Activated gamma-delta T cell treated with Interleukin-2 at 50 U/mL for 16 hours (primary cell): ENCODE measurements around the gene BFSP1.

Experiments
- DNase-seq: peaks from one replicate; pipeline ENCODE4 v3.0.0-alpha.2; 2020

Gene BFSP1

GRCh38 chr20:17493173-17493572, 38.0 kb downstream of the BFSP1 start:
- DNase-seq, result no peak

DNA sequence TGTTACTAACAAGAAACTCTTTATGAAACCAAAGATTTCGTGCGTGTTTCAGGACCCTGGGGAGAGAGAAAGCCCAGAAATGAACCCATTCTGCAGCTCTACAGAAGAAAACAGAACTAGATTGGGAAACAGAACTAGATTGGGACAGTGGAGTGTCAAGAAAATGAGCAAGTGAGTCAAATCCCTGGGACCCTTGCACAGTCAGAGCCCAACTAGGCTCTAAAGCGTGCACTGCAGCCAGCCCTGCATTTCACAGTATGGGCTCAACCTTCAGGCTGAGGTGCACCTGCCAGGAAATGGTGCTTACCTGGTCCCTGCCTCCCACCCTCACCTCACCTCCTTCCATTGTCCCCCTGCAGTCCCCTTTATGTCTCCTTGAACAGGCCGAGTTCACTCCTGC, 39.7 kb downstream of the BFSP1 start:
- DNase-seq, result no peak

DNA sequence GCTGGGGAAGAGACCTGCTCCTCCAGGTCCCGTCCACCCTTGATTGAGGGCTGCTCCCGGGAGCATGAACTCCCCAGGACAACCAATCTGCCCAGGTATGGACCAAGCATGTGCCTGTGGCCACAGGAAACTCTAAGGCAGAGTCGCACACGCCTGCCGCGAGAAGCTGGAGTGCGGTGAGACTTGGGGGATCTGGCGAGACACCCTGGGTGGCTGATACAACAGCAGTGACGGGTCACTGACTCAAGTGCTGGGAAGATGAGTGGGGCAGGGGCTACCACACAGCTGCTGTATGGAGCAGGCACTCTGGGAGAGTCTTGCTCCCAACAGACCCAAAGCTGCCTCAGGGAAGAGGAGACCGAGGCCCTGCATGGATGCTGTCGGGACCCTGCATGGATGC, 40.1 kb downstream of the BFSP1 start:
- DNase-seq, result no peak

DNA sequence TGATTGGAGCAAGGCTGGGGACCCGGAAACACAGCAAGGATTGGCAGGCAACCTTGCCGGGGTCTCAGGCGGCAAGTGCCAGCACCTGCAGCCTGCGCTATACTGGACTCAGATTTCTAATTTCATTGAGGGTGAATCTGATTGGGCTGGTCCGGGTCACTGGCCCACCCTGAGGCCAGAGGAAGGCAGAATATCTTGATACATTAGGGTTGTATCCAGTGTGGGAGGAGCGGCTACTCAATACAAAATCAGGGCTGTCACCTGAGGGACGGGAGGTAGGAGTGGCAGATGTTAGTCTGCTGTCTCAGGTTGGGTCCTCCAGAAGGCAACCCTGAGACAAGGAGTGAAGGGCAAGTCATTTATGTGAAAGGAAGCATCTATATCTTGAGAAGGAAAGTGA, 40.7 kb downstream of the BFSP1 start:
- no peak for DNase-seq

DNA sequence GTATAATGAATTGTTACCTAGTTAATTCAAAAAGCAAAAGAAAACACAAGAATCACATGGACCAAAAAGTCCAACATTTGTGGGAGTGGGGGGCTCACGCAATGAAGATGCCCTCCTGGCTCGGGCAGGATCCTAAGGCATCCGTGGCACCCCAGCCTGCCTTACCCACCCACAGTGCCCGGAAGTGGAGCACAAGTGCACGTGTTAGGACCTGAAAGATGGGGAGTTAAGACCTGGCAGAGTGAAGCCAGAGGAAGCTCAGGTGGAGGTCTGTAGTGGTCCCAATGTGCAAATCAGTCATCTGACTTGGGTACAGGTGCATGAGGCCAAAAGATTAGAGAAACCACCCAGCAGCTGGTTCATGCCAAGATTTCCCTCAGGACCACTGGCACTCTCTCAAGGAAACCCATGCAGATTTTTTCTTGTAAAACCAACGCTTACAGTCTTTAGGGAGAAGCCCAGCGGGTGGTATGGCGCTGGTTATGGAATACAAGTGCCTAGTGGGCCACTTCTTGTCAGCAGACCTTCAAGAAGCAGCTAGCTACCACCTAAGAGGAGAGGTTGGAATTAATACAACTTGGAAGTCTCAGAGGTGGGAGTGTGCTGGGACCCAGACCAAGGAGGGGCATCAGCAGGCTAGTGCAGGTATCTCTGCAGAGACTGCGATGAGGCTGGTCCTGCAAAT, 42.1 kb downstream of the BFSP1 start:
- DNase-seq, result no peak

DNA sequence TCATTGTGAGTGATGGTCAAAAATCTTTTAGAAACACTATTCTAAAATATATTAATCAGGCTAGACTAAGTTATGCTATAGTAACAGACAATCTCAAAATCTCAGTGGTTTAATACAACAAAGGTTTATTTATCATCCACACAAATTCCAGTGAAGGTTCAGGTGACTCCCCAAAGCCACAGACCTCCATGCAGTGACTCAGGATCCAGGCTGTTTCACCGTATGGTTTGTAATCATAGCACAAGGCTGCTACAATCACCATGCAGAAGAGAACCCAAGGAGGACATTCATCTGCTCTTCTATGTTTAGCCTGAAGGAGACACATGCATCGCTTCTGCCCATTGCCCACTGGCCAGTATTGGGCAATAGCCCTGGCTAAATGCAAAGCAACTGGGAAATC, 46.2 kb downstream of the BFSP1 start:
- DNase-seq, result no peak

- no peak for DNase-seq
Observed at GRCh38 chr20:17482536-17482935, 48.6 kb downstream of the BFSP1 start.

DNA sequence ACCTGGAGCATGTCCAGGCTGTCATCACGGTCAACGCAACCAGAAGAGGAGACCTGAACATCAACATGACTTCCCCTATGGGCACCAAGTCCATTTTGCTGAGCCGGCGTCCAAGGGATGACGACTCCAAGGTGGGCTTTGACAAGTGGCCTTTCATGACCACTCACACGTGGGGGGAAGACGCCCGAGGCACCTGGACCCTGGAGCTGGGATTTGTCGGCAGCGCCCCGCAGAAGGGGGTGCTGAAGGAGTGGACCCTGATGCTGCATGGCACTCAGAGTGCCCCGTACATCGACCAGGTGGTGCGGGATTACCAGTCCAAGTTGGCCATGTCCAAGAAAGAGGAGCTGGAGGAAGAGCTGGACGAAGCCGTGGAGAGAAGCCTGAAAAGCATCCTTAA, 49.5 kb downstream of the BFSP1 start:
- DNase-seq, result no peak

- DNase-seq, result no peak
Observed at GRCh38 chr20:17480696-17481095, 50.5 kb downstream of the BFSP1 start.

- DNase-seq, result no peak
Observed at GRCh38 chr20:17479063-17479657, 52.0 kb downstream of the BFSP1 start.

GRCh38 chr20:17473659-17474058, 57.5 kb downstream of the BFSP1 start:
- DNase-seq, result no peak

- DNase-seq, result no peak
Observed at GRCh38 chr20:17471606-17472187, 59.5 kb downstream of the BFSP1 start.

- DNase-seq, result no peak
Observed at GRCh38 chr20:17470973-17471372, 60.2 kb downstream of the BFSP1 start.

DNA sequence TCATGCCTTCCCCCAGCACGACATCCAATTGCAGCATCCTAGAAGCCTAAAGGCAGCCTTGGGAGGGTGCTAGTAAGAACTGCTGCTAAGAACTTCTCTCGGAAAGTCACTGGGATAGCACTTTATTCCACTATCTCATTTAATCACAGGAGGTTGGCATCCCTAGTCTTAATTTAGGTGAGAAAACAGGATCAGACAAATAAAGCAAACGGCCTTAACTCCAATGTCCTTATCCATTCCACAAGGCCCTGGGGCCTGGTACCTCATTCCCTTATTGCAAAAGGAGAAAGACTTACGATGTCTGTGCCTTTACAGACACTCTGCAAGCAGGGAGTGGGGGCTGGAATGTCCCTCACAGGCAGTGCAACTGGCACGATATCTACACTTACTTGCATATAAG, 60.7 kb downstream of the BFSP1 start:
- DNase-seq, result no peak

GRCh38 chr20:17469246-17470030, 61.7 kb downstream of the BFSP1 start:
- no peak for DNase-seq

- DNase-seq, result no peak
Observed at GRCh38 chr20:17468073-17468840, 62.9 kb downstream of the BFSP1 start.

DNA sequence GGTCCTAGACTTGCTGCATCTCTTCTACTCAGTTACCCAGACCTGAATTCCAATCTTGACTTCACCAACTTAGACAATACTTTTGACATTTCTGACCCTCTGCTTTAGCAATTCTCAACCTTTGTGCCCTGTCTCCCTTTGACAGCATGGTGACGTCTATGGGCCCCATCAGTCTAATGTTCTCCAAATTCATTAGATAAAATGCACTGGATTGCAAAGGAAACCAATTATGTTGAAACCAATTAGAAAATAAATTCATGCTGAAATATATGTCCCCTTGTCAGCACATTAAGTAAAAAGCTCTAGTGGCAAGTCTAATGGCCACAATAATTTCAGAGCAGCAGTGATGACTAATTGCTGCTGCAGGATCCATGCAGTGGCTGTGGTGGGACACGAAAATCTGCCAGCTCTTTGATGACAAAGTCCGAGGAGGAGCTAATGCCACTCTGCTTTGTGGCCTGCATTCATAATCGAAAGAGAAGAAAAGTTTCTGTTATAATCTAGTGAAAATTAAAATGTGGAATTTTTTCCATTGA, 64.0 kb downstream of the BFSP1 start:
- DNase-seq, result no peak

DNA sequence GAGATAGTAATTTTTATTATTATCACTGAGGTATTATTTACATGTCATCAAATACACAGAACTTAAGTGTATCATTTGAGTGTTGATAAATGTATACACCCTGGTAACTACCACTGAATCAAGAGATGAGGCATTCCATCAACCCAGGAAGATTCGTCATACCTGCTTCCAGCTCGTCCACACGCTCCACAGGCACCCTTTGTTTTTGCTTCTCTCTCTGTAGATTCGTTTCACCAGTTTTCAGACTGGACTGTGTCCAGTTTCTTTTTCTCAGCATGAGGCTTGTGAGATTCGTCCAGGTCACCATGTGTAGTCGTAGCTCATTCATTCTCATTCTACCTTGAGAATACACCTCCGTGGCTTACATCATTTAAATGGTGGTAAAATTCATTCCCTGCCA, 64.5 kb downstream of the BFSP1 start:
- no peak for DNase-seq

DNA sequence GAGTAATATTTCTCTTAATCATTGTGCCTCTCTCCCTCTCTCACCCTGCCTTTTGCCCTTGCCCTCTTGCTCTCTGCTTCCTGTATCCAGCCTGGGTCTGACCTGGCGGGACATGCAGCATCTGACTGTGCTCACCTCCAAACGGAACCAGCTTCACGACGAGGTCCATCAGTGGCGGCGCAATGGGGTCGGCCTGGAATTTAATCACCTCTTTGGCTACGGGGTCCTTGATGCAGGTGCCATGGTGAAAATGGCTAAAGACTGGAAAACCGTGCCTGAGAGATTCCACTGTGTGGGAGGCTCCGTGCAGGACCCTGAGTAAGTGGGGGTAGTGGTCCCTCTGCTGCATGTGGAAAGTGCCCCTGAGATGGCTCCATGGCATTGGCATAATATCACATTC, 65.9 kb downstream of the BFSP1 start:
- DNase-seq, result no peak

DNA sequence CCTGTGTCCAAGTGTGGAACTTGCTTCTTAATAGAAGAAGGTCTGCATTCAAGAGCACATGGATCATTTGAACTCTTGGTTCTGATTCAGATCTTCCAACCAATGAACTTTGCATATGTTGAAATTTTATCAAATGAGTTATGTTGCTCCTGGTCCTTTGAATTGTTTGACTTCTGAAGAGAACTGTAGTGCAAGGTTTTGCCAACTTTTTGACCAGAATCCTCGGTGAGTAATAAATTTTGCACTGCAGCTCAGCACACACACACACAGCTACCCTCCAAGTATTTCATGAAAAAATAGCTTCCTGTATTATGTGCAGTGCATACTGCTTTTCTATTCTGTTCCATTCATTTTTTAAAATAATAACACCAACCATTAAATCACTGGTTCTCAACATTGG, 67.5 kb downstream of the BFSP1 start:
- DNase-seq, result no peak

GRCh38 chr20:17461941-17462340, 69.2 kb downstream of the BFSP1 start:
- DNase-seq, result no peak

GRCh38 chr20:17460119-17460518, 71.1 kb downstream of the BFSP1 start:
- DNase-seq, result no peak
